ENCODE results near the gene SURF1. TPM values are rescaled to one million over a fixed set of nuclear protein-coding genes. Genes with fewer than 3 reads are reported as not detected.

Gene SURF1
- total and polyA plus RNA-seq, 5 donors = 34.0 to 98.8 (median 45.5) TPM

DNA sequence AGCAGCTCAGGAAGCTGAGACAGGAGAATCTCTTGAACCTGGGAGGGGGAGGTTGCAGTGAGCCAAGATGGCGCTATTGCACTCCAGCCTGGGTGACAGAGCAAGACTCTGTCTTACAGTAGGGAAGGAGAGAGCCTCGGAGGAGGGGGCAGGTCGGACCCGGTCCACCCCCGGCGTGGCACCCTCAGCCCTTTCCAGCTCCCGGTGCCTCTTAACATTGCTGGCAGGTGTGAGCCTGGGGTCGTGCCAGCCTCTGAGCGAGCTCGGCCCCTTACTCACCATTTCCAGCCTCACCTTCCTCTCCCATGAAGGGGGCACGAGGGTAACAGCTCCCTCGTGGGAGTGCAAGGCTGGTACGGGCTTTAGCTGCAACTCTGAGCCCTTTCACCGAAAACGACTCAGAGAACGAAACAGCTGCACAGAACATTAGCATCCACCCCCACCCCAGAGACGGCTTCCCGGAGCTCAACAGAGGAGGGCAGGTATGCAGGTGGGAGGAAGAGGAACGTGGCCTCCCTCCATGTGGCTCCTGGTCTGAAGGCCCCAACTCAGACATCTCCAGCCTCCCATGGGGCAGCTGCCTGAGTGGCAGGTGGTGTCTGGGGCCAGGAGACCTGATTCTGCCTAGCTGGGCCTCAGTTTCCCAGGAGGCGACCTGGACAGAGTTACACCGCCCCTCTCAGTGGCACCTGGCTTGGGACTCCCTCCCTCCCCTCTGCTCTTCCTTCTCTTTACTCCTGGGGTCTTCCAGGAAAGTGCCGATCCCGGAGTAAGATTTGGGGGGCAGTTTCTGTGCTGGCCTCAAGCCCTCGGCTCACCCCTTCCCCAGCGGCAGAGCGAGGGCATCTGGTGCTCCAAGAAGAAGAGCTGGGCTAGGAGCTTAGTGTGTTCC lies 52.8 kb downstream of the SURF1 start:
- intact Hi-C loops (cut with DNase I) = no loop called here
- Histone ChIP-seq H3K4me3 (ENCODE audit: low read length) (no peak overlapping the region), H3K4me1 (ENCODE audit: control insufficient read depth, insufficient read depth, low read length) (no peaks in the 10 kb centered on the region), H3K27ac (ENCODE audit: low read length) (no peak overlapping the region), H3K27me3 (ENCODE audit: control insufficient read depth, insufficient read depth) (no peaks in the 10 kb centered on the region), H3K9me3 (ENCODE audit: control insufficient read depth, low read length) (no peaks in the 10 kb centered on the region)
- 71% methylated on average over 26 of the region's 26 CpGs for WGBS
- ATAC-seq = no peak
- no peak for DNase-seq

Other genes starting within 250 kb of the SURF1 start
- 10 to 100 TPM; 18.5 to 36.3 (median 32.1) TPM for gene RALGDS, start 235.2 kb downstream of the SURF1 start, total RNA-seq
- gene RALGDS, start 235.2 kb downstream of the SURF1 start, polyA plus RNA-seq = 33.8 TPM
- 10 to 100 TPM in 3 of 4 donors, 1 to 10 TPM in 1; 9.6 to 12.8 (median 11.3) TPM for gene GBGT1, start 192.6 kb downstream of the SURF1 start, total RNA-seq
- 7.4 TPM for gene GBGT1, start 192.6 kb downstream of the SURF1 start, polyA plus RNA-seq
- gene OBP2B, start 147.2 kb downstream of the SURF1 start, total RNA-seq = not detected
- not detected for gene OBP2B, start 147.2 kb downstream of the SURF1 start, polyA plus RNA-seq
- gene ABO, start 81.3 kb downstream of the SURF1 start, total RNA-seq = 1 to 10 TPM in 3 of 4 donors, under 1 TPM in 1; 0.66 to 2.0 (median 1.6) TPM
- gene ABO, start 81.3 kb downstream of the SURF1 start, polyA plus RNA-seq = 1.0 TPM
- gene SURF6, start 20.3 kb downstream of the SURF1 start, total RNA-seq = 10 to 100 TPM; 10.9 to 13.2 (median 11.9) TPM
- gene SURF6, start 20.3 kb downstream of the SURF1 start, polyA plus RNA-seq = 13.9 TPM
- gene MED22, start 8.4 kb downstream of the SURF1 start, total RNA-seq = 10 to 100 TPM; 19.0 to 22.7 (median 20.6) TPM
- 15.2 TPM for gene MED22, start 8.4 kb downstream of the SURF1 start, polyA plus RNA-seq
- 1,000 to 10,000 TPM in 3 of 4 donors, 100 to 1,000 TPM in 1; 973 to 1,213 (median 1,047) TPM for gene RPL7A, start 8.3 kb downstream of the SURF1 start, total RNA-seq
- 1,455 TPM for gene RPL7A, start 8.3 kb downstream of the SURF1 start, polyA plus RNA-seq
- gene SURF2, start 63 bp upstream of the SURF1 start, total RNA-seq = 10 to 100 TPM; 11.3 to 13.3 (median 12.5) TPM
- gene SURF2, start 63 bp upstream of the SURF1 start, polyA plus RNA-seq = 23.4 TPM
- gene SURF4, start 19.6 kb upstream of the SURF1 start, total RNA-seq = 100 to 1,000 TPM in 1 of 4 donors, 10 to 100 TPM in 3; 70.2 to 129 (median 91.5) TPM
- 67.2 TPM for gene SURF4, start 19.6 kb upstream of the SURF1 start, polyA plus RNA-seq
- gene STKLD1, start 19.9 kb upstream of the SURF1 start, total RNA-seq = 1 to 10 TPM in 1 of 4 donors, under 1 TPM in 2, not detected in 1; 0.31 to 1.0 (median 0.37) TPM
- gene STKLD1, start 19.9 kb upstream of the SURF1 start, polyA plus RNA-seq = 1.3 TPM
- 10 to 100 TPM; 11.9 to 16.3 (median 15.0) TPM for gene REXO4, start 61.5 kb upstream of the SURF1 start, total RNA-seq
- gene REXO4, start 61.5 kb upstream of the SURF1 start, polyA plus RNA-seq = 10.5 TPM
- gene ADAMTS13, start 65.9 kb upstream of the SURF1 start, total RNA-seq = 1 to 10 TPM; 2.1 to 4.1 (median 3.5) TPM
- gene ADAMTS13, start 65.9 kb upstream of the SURF1 start, polyA plus RNA-seq = 4.6 TPM
- 10 to 100 TPM; 10.8 to 13.9 (median 13.8) TPM for gene CACFD1, start 103.5 kb upstream of the SURF1 start, total RNA-seq
- gene CACFD1, start 103.5 kb upstream of the SURF1 start, polyA plus RNA-seq = 12.8 TPM
- gene SLC2A6, start 122.6 kb upstream of the SURF1 start, total RNA-seq = 1 to 10 TPM; 1.7 to 4.0 (median 3.6) TPM
- gene SLC2A6, start 122.6 kb upstream of the SURF1 start, polyA plus RNA-seq = 3.7 TPM
- not detected for gene MYMK, start 168.5 kb upstream of the SURF1 start, total RNA-seq
- not detected for gene MYMK, start 168.5 kb upstream of the SURF1 start, polyA plus RNA-seq
- gene ADAMTSL2, start 178.2 kb upstream of the SURF1 start, total RNA-seq = 10 to 100 TPM; 30.3 to 90.2 (median 47.1) TPM
- 37.3 TPM for gene ADAMTSL2, start 178.2 kb upstream of the SURF1 start, polyA plus RNA-seq